K562 (cell line): ENCODE data around the gene IRF4. TPM values are rescaled to one million over a fixed set of nuclear protein-coding genes. Genes with fewer than 3 reads are reported as not detected.

ENCODE experiments used
- ATAC-seq: fragments of 200-7000 bp; cut with Tn5 transposase; 3 replicates; pipeline ENCODE4 v1.9.1; 2020; ENCODE audit warnings: moderate library complexity
- BruUV-seq: library from RNA; stranded (reverse); fragments of 400-500 nt; replicated peaks from 2 replicates; lab custom pipeline; 2021; lab: Mats Ljungman, UMichigan
- CTCF ChIA-PET: fragments of 300-600 bp; formaldehyde crosslinking; extraction: SDS; loops from one replicate; lab custom pipeline; 2021; ENCODE audit warnings: low intra/inter-chr PET ratio; lab: Yijun Ruan, JAX
- POLR2A ChIA-PET: fragments of 300-600, 350-650 bp; sonication (Branson Sonifier 250); formaldehyde crosslinking; extraction: SDS; loops from one replicate; lab custom pipeline; 2021; ENCODE audit warnings: antibody characterized with exemption, inconsistent platforms; lab: Yijun Ruan, JAX
- DNase-seq, 4 experiments: peaks; one replicate each; pipeline versions ENCODE4 v3.0.0 to v3.0.0-alpha.2; 2011 to 2018; ENCODE audit warnings: low spot score in 3 of 4, mixed read lengths in 3 of 4; ENCODE audit errors: extremely low read depth in 1 of 4
- FAIRE-seq: peaks from 2 replicates; lab custom pipeline; 2011; peaks lifted over from hg19 to GRCh38; lab: Jason Lieb, UNC
- H2AFZ ChIP-seq: 2 replicates; pipeline ENCODE4 v1.6.0; 2011; ENCODE audit warnings: low read depth, low read length, control low read depth, inconsistent platforms
- H3K27ac ChIP-seq: fragments of 200-600 bp; 3 replicates; pipeline ENCODE4 v1.8.0; 2011; ENCODE audit warnings: low read depth, mild to moderate bottlenecking, control low read depth, inconsistent platforms, low read length, moderate library complexity, mixed read lengths; ENCODE audit errors: extremely low read depth
- H3K27me3 ChIP-seq, 2 experiments: fragments of 300-600 bp in 1 of 2; 2 replicates in 1 of 2; 3 replicates in 1 of 2; pipeline versions ENCODE4 v1.6.0 to v1.8.0; 2011; ENCODE audit warnings: inconsistent platforms in 2 of 2, low read length in 2 of 2, mild to moderate bottlenecking in 1 of 2, mixed read lengths in 1 of 2, moderate library complexity in 1 of 2; ENCODE audit not compliant: control insufficient read depth in 2 of 2, insufficient read depth in 2 of 2
- H3K36me3 ChIP-seq: fragments of 300-600 bp; 3 replicates; pipeline ENCODE4 v1.8.0; 2011; ENCODE audit warnings: mild to moderate bottlenecking, low read length, inconsistent platforms; ENCODE audit not compliant: control insufficient read depth, insufficient read depth
- H3K4me1 ChIP-seq, 2 experiments: fragments of 200-600 bp in 1 of 2; replicated peaks in 1 of 2; 2 replicates in 1 of 2; 3 replicates in 1 of 2; pipeline versions ENCODE4 v1.5.1 to v1.8.0; 2011; ENCODE audit warnings: inconsistent platforms in 2 of 2, low read length in 2 of 2, mild to moderate bottlenecking in 1 of 2, mixed read lengths in 1 of 2, moderate library complexity in 1 of 2; ENCODE audit not compliant: control insufficient read depth in 2 of 2, insufficient read depth in 2 of 2
- H3K4me2 ChIP-seq: 2 replicates; pipeline ENCODE4 v1.6.1; 2011; ENCODE audit warnings: low read length, control low read depth, inconsistent platforms, mixed read lengths; ENCODE audit not compliant: insufficient read depth
- H3K4me3 ChIP-seq: fragments of 200-600 bp; sonication (generic), shearing (Covaris generic); 2 replicates; pipeline ENCODE4 v1.5.1; 2016; ENCODE audit warnings: control low read depth, inconsistent platforms
- H3K79me2 ChIP-seq: fragments of 200-600 bp; 3 replicates; pipeline ENCODE4 v1.8.0; 2011; ENCODE audit warnings: low read length, inconsistent platforms; ENCODE audit not compliant: control insufficient read depth, insufficient read depth
- H3K9ac ChIP-seq, 2 experiments: 2 replicates each; pipeline versions ENCODE4 v1.6.0 to v1.6.1; 2011; ENCODE audit warnings: low read depth in 2 of 2, low read length in 2 of 2, control low read depth in 1 of 2, inconsistent platforms in 1 of 2, mild to moderate bottlenecking in 1 of 2, mixed read lengths in 1 of 2; ENCODE audit not compliant: insufficient read depth in 1 of 2
- H3K9me1 ChIP-seq: one replicate; pipeline ENCODE4 v1.6.0; 2011; ENCODE audit warnings: inconsistent platforms, mild to moderate bottlenecking, low read length, moderate library complexity; ENCODE audit not compliant: control insufficient read depth, insufficient read depth
- H3K9me3 ChIP-seq: replicated peaks from 2 replicates; pipeline ENCODE4 v1.5.1; 2011; ENCODE audit warnings: low read depth, low read length, inconsistent platforms; ENCODE audit not compliant: control insufficient read depth, insufficient read depth
- H4K20me1 ChIP-seq: replicated peaks from 2 replicates; pipeline ENCODE4 v1.6.1; 2011; ENCODE audit warnings: low read length, inconsistent platforms, mixed read lengths; ENCODE audit not compliant: control insufficient read depth, insufficient read depth
- FOXO4 ChIP-seq: fragments of 450-650 bp; formaldehyde crosslinking; IDR thresholded peaks from 2 replicates; pipeline ENCODE4 v1.4.0; 2020; ENCODE audit warnings: mild to moderate bottlenecking, moderate library complexity
- HINFP ChIP-seq: fragments of 450-650 bp; conservative IDR thresholded peaks from 2 replicates; pipeline ENCODE4 v1.6.1; 2016; ENCODE audit warnings: missing genetic modification characterization, low read depth, mild to moderate bottlenecking, control low read depth, missing compliant biosample characterization
- JUND ChIP-seq, 2 experiments: IDR thresholded peaks; 2 replicates in 1 of 2; 3 replicates in 1 of 2; pipeline ENCODE4 v1.6.1; 2011; ENCODE audit warnings: borderline replicate concordance in 2 of 2, low read depth in 2 of 2, low read length in 2 of 2, improper control_type of control experiment in 1 of 2, missing biosample characterization in 1 of 2, missing genetic modification characterization in 1 of 2, missing genetic modification reagents in 1 of 2
- PHF21A ChIP-seq: fragments of 450-650 bp; IDR thresholded peaks from 2 replicates; pipeline ENCODE4 v1.6.1; 2017; ENCODE audit warnings: low read depth, borderline replicate concordance
- RAD51 ChIP-seq: fragments of 450-650 bp; IDR thresholded peaks from 2 replicates; pipeline ENCODE4 v1.7.1; 2016; ENCODE audit warnings: low read depth, mild to moderate bottlenecking, borderline replicate concordance
- TAF9B ChIP-seq: fragments of 450-650 bp; IDR thresholded peaks from 2 replicates; pipeline ENCODE4 v1.6.1; 2018; ENCODE audit warnings: mild to moderate bottlenecking; ENCODE audit not compliant: partially characterized antibody
- U2AF2 ChIP-seq: fragments of 200-400 bp; formaldehyde crosslinking; optimal IDR thresholded peaks from 2 replicates; pipeline ENCODE3; 2017; ENCODE audit warnings: low read depth, mild to moderate bottlenecking, low read length
- ZBTB33 ChIP-seq: sonication (generic); formaldehyde crosslinking; IDR thresholded peaks from 2 replicates; pipeline ENCODE4 v1.8.1; 2023; ENCODE audit warnings: mild to moderate bottlenecking, missing genetic modification reagents
- ZNF165 ChIP-seq: fragments of 250-450 bp; sonication (Bioruptor Pico); IDR thresholded peaks from 2 replicates; pipeline ENCODE4 v1.4.0; 2020; ENCODE audit warnings: borderline replicate concordance
- WGBS: fragments of 100-300 bp; shearing (Covaris generic); methylation state at CpG from one replicate; pipeline ENCODE4 v1.1.6; 2016; ENCODE audit warnings: low coverage, mixed read lengths; ENCODE audit not compliant: insufficient coverage; ENCODE audit errors: missing lambda C conversion rate; 5-methylcytosine and 5-hydroxymethylcytosine counted together
- in situ Hi-C: fragments of 300-500 bp; cut with MboI; formaldehyde crosslinking; loops from 4 replicates; pipeline ENCODE4 v1.15.0; 2018; ENCODE audit warnings: inconsistent platforms, mixed read lengths
- intact Hi-C: fragments of 100-400 bp; cut with micrococcal nuclease; formaldehyde crosslinking; loops from 2 replicates; pipeline ENCODE4 v1.14.2; 2022
- polyA plus RNA-seq, 8 experiments: library from polyadenylated mRNA; depleted of rRNA in 4 of 8; stranded (reverse) in 5 of 8; unstranded in 3 of 8; fragments of >200 nt; fragmentation: Nextera tagmentation in 2 of 8; fragmentation: Illumina TruSeq in 1 of 8; extraction: Ambion mirVana in 2 of 8; extraction: Trizol in 1 of 8; gene quantifications; 2 replicates each; pipeline versions ENCODE4 v1.2.1 to v1.2.3, GENCODE V29; 2011 to 2014; ENCODE audit warnings: inconsistent platforms in 1 of 8, missing spikeins in 1 of 8
- total RNA-seq, 7 experiments: library from RNA; depleted of rRNA in 6 of 7; stranded (reverse); fragments of >200 nt in 6 of 7; fragmentation: Illumina TruSeq in 2 of 7; extraction: Trizol in 2 of 7; gene quantifications; 2 replicates each; pipeline versions ENCODE4 v1.2.1 to v1.2.3, GENCODE V29; 2011 to 2021; ENCODE audit warnings: low replicate concordance in 1 of 7

Gene IRF4
- total and polyA plus RNA-seq, 9 of the 15 experiments (the other 6 are each of a cell fraction or from before 2014, with no cell fraction given), result 0.05 to 0.33 (median 0.09) TPM; not detected in 6

GRCh38 chr6:412146-412886, 20.8 kb downstream of the IRF4 start:
- ATAC-seq (no peak), FAIRE-seq (no peak), DNase-seq (no peak)
- Histone ChIP-seq H3K36me3 (no peaks in the 10 kb centered on the region), H3K4me1 (peaks cover 0 to 2% of the 10 kb centered on the region in 2 experiments; a peak in 2 of 5 replicates), H3K9me1 (no peaks in the 10 kb centered on the region), H3K79me2 (no peaks in the 10 kb centered on the region), H3K4me3 (no peak overlapping the region), H3K4me2 (no peak overlapping the region), H3K27ac (no peak overlapping the region), H2AFZ (no peak overlapping the region), H3K9ac (no peak overlapping the region), H3K27me3 (peaks cover 13 to 20% of the 10 kb centered on the region in 2 experiments), H3K9me3 (no peaks in the 10 kb centered on the region), H4K20me1 (no peaks in the 10 kb centered on the region)
- no TSS peak for BruUV-seq
- in situ Hi-C loops, result no loop called here
- CTCF ChIA-PET, result no interaction called here
- WGBS, result 3% methylated on average over 3 of the region's 3 CpGs
- no peak for TF ChIP-seq RAD51
- POLR2A ChIA-PET, result no interaction called here
- intact Hi-C loops, result no loop called here

- no peak for DNase-seq
- no peak for ATAC-seq
- H2AFZ ChIP-seq, result no peak overlapping the region
- no peaks in the 10 kb centered on the region for H3K36me3 ChIP-seq
- H3K9me3 ChIP-seq, result no peaks in the 10 kb centered on the region
- ChIA-PET POLR2A (interaction anchor here (1.1 to 1.6 kb wide), 2 partner anchors 8 to 17 kb away, joined by 3 to 4 read pairs; no protein-coding TSS in a partner anchor), CTCF (no interaction called here)
- H3K9ac ChIP-seq, result no peak overlapping the region
- H3K9me1 ChIP-seq, result no peaks in the 10 kb centered on the region
- no peaks in the 10 kb centered on the region for H4K20me1 ChIP-seq
- H3K4me2 ChIP-seq, result no peak overlapping the region
- BruUV-seq, result no TSS peak
- in situ Hi-C loops (no loop called here), intact Hi-C loops (no loop called here)
- no peaks in the 10 kb centered on the region for H3K79me2 ChIP-seq
- peaks cover 2 to 9% of the 10 kb centered on the region in 2 experiments; a peak in 4 of 5 replicates for H3K27me3 ChIP-seq
- H3K27ac ChIP-seq, result no peak overlapping the region
- no peak for FAIRE-seq
- H3K4me1 ChIP-seq, result no peaks in the 10 kb centered on the region
- H3K4me3 ChIP-seq, result no peak overlapping the region
- TF ChIP-seq U2AF2, result no peak
- TF ChIP-seq TAF9B, result no peak
- no peak for TF ChIP-seq PHF21A
- no peak for TF ChIP-seq ZBTB33 (CRISPR knock-in tag)
- TF ChIP-seq ZNF165 (CRISPR knock-in tag), result no peak
- no peak for TF ChIP-seq JUND (IDR thresholded peaks at IDR 0.05; ENCODE audit: borderline replicate concordance, low read depth, low read length)
- TF ChIP-seq JUND (tag; IDR thresholded peaks at IDR 0.05; ENCODE audit: borderline replicate concordance, low read depth, low read length), result no peak
- no peak for TF ChIP-seq FOXO4 (CRISPR knock-in tag)
- TF ChIP-seq HINFP (tag), result no peak
Measured at GRCh38 chr6:414447-414846, 22.9 kb downstream of the IRF4 start.
